Thyroid gland (tissue), 4 donors: ENCODE measurements around the gene VAMP7. TPM values are rescaled to one million over a fixed set of nuclear protein-coding genes. Genes with fewer than 3 reads are reported as not detected.

Experiments
- DNase-seq, 2 donors: peaks; one replicate each; pipeline ENCODE4 v3.0.0-alpha.2; 2019
- H3K27ac ChIP-seq, 3 donors: fragments of 200-600 bp; sonication (generic); 1 replicate in 2 of 3; 2 replicates in 1 of 3; pipeline ENCODE4 v1.5.1; 2016 to 2019; ENCODE audit warnings: mild to moderate bottlenecking in 1 of 3, moderate library complexity in 1 of 3
- H3K27me3 ChIP-seq: fragments of 200-600 bp; sonication (generic); one replicate; pipeline ENCODE4 v1.5.1; 2019
- H3K36me3 ChIP-seq, 2 donors: fragments of 200-600 bp; sonication (generic); one replicate each; pipeline ENCODE4 v1.5.1; 2016 to 2019
- H3K4me1 ChIP-seq, 2 donors: fragments of 200-600 bp; sonication (generic); one replicate each; pipeline ENCODE4 v1.5.1; 2017 to 2019
- H3K4me3 ChIP-seq, 3 donors: fragments of 200-600 bp; sonication (generic); replicated peaks in 1 of 3; 1 replicate in 2 of 3; 2 replicates in 1 of 3; pipeline ENCODE4 v1.5.1; 2016; ENCODE audit warnings: mild to moderate bottlenecking in 1 of 3
- H3K9me3 ChIP-seq: fragments of 200-600 bp; sonication (generic); one replicate; pipeline ENCODE4 v1.5.1; 2017
- POLR2A ChIP-seq, 2 donors: fragments of 450-650 bp; IDR thresholded peaks; one replicate each; pipeline ENCODE4 v1.6.1; 2017; ENCODE audit warnings: antibody characterized with exemption in 2 of 2, mild to moderate bottlenecking in 2 of 2, moderate library complexity in 1 of 2
- WGBS, 2 donors: methylation state at CpG; one replicate each; pipeline ENCODE4 v1.1.5; 2017; 5-methylcytosine and 5-hydroxymethylcytosine counted together
- intact Hi-C: fragments of 100-400 bp; cut with DNase I; formaldehyde crosslinking; loops from one replicate; pipeline ENCODE4 v1.15.1; 2023
- total RNA-seq, 4 donors: library from RNA; depleted of rRNA; stranded (reverse); fragments of >200 nt; gene quantifications; one replicate each; pipeline ENCODE4 v1.2.3, GENCODE V29; 2016
- TF ChIP-seq, protein P1 (sequence below), 6 experiments: fragments of 200-600 bp in 3 of 6; fragments of 450-650 bp in 3 of 6; sonication (generic) in 3 of 6; IDR thresholded peaks; one replicate each; pipeline ENCODE4 v1.5.1; 2016 to 2019; ENCODE audit warnings: antibody characterized with exemption in 6 of 6, mild to moderate bottlenecking in 2 of 6, inconsistent platforms in 1 of 6, moderate library complexity in 1 of 6

The VAMP7 gene
- total RNA-seq, 4 donors from 2014 or later, result 39.5 to 46.5 (median 40.8) TPM

DNA sequence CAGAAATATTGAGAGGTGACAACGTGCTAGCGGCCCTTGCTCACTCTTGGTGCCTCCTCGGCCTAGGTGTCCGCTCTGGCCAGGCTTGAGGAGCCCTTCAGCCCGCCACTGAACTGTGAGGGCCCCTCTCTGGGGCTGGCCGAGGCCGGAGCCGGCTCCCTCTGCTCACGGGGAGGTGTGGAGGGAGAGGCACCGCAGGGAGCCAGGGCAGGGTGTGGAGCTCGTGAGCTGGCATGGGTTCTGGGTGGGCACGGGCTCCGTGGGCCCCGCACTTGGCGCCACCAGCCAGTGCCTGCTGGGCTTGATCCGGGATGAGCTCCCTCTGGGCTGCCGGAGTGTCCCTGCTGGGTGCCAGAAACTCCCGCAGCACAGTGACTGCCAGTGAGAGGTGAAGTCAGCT, 16.0 kb upstream of the VAMP7 start:
- Histone ChIP-seq H3K4me3 (no peak overlapping the region), H3K36me3 (no peaks in the 10 kb centered on the region), H3K9me3 (no peaks in the 10 kb centered on the region), H3K27me3 (no peaks in the 10 kb centered on the region), H3K27ac (no peak overlapping the region), H3K4me1 (no peaks in the 10 kb centered on the region)
- intact Hi-C loops, result no loop called here
- DNase-seq, result no peak
- WGBS, 2 donors, result 76 to 81% methylated on average over 11 to 12 of the region's 18 CpGs
- TF ChIP-seq, protein P1, sequence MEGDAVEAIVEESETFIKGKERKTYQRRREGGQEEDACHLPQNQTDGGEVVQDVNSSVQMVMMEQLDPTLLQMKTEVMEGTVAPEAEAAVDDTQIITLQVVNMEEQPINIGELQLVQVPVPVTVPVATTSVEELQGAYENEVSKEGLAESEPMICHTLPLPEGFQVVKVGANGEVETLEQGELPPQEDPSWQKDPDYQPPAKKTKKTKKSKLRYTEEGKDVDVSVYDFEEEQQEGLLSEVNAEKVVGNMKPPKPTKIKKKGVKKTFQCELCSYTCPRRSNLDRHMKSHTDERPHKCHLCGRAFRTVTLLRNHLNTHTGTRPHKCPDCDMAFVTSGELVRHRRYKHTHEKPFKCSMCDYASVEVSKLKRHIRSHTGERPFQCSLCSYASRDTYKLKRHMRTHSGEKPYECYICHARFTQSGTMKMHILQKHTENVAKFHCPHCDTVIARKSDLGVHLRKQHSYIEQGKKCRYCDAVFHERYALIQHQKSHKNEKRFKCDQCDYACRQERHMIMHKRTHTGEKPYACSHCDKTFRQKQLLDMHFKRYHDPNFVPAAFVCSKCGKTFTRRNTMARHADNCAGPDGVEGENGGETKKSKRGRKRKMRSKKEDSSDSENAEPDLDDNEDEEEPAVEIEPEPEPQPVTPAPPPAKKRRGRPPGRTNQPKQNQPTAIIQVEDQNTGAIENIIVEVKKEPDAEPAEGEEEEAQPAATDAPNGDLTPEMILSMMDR (IDR thresholded peaks at IDR 0.05), result no peak
- TF ChIP-seq POLR2A (IDR thresholded peaks at IDR 0.05), result no peak

DNA sequence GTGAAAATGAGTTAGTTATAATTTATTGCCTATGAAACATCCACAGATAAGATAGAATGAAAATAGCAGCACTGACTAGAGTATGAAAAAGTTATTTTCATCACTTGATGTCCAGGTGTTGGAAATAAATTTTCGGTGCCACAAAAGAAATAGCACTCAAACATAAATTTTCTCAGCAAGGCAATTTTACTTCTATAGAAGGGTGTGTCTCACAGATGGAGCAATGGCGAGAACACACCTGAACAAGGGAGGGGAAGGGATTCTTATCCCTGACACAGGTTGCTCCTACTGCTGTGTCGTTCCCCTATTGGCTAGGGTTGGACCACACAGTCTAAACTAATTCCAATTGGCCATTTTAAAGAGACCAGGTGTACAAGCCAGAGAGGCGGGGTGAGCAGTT, 13.3 kb upstream of the VAMP7 start:
- intact Hi-C loops, result no loop called here
- Histone ChIP-seq H3K27me3 (no peaks in the 10 kb centered on the region), H3K27ac (no peak overlapping the region), H3K9me3 (no peaks in the 10 kb centered on the region), H3K4me1 (no peaks in the 10 kb centered on the region), H3K4me3 (no peak overlapping the region), H3K36me3 (no peaks in the 10 kb centered on the region)
- WGBS, 2 donors, result 73 to 77% methylated on average over 4 of the region's 4 CpGs
- TF ChIP-seq, protein P1 (IDR thresholded peaks at IDR 0.05), result no peak
- no peak for DNase-seq

DNA sequence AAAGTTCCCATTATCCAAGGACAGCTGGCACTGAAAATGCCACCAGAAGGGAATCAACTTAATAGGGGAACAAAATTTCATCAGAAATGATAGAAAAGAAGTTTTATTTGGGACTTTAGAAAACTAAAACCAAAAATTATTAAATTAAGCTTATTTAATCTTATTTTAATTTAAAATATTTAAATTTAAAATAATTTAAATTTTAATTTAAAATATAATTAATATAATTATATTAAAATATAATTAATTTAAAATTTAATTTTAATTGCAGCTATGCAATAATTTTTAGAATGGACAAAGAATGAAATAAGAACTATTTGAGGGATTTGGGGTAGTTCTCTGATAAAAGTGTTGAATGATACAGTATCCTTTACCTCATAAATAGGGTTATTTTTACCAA, 10.2 kb upstream of the VAMP7 start:
- Histone ChIP-seq H3K36me3 (no peaks in the 10 kb centered on the region), H3K27me3 (no peaks in the 10 kb centered on the region), H3K27ac (no peak overlapping the region), H3K9me3 (no peaks in the 10 kb centered on the region), H3K4me3 (no peak overlapping the region), H3K4me1 (no peaks in the 10 kb centered on the region)
- TF ChIP-seq, protein P1 (IDR thresholded peaks at IDR 0.05), result no peak
- TF ChIP-seq POLR2A (IDR thresholded peaks at IDR 0.05), result no peak
- intact Hi-C loops, result no loop called here
- DNase-seq, result no peak

DNA sequence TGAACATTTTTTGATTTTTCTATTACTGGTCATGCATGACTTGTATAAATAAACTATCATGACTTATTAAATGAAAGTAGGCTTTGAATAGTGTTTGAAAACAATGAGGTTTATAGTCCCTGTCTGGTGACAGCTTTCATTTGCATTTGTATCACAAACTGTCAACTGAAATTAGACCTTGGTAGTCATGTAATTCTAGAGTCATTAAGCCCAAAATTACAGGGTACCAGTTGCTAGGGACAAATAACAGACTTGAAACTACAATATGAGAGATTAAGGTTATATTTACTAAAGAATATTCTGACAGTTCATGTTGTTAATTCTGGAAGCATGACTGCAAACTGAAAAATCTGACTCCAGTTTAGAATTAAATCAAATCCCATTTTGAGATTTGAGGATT, 9.2 kb upstream of the VAMP7 start:
- no peak overlapping the region for H3K4me3 ChIP-seq
- no peak for DNase-seq
- no peaks in the 10 kb centered on the region for H3K4me1 ChIP-seq
- H3K9me3 ChIP-seq, result no peaks in the 10 kb centered on the region
- H3K27me3 ChIP-seq, result no peaks in the 10 kb centered on the region
- no peak overlapping the region for H3K27ac ChIP-seq
- TF ChIP-seq, protein P1 (IDR thresholded peaks at IDR 0.05), result no peak
- no peak for TF ChIP-seq POLR2A (IDR thresholded peaks at IDR 0.05)
- intact Hi-C loops, result no loop called here
- no peaks in the 10 kb centered on the region for H3K36me3 ChIP-seq

DNA sequence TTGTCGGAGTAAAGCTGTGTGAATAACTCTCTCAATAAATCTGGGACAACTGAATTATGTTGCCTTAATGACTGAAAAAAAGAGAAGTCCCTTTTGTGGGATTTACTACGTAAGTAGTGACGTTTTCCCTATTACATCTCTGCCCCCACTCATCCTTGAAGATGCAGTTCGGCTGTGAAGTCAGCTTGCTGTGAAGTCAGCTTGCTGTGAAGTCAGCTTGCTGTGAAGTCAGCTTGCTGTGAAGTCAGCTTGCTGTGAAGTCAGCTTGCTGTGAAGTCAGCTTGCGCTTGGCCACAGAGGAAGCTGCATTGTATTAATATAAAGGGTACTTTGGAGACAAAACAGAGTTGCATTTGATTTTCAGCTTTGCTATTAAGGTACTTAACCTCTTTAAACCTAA, 8.0 kb upstream of the VAMP7 start:
- Histone ChIP-seq H3K27ac (no peak overlapping the region), H3K36me3 (no peaks in the 10 kb centered on the region), H3K4me1 (no peaks in the 10 kb centered on the region), H3K9me3 (no peaks in the 10 kb centered on the region), H3K4me3 (no peak overlapping the region), H3K27me3 (no peaks in the 10 kb centered on the region)
- 58 to 65% methylated on average over 5 of the region's 5 CpGs for WGBS, 2 donors
- DNase-seq, result no peak
- intact Hi-C loops, result no loop called here
- no peak for TF ChIP-seq POLR2A (IDR thresholded peaks at IDR 0.05)
- TF ChIP-seq, protein P1 (IDR thresholded peaks at IDR 0.05), result no peak
